MV-4-11 (cell line): Measurements from ENCODE around the gene RPL9.
A peak's percentile ranks its signal among the peaks of the same experiment; 100 is the strongest.
"Not testable (repeated sequence)": the region's sequence is repeated elsewhere in the genome, so short reads cannot be mapped to it uniquely, and the experiment has no call there.

Source experiments
- DNase-seq: peaks from one replicate; lab custom pipeline; 2025; lab: John Stamatoyannopoulos, UW

The RPL9 gene

DNA sequence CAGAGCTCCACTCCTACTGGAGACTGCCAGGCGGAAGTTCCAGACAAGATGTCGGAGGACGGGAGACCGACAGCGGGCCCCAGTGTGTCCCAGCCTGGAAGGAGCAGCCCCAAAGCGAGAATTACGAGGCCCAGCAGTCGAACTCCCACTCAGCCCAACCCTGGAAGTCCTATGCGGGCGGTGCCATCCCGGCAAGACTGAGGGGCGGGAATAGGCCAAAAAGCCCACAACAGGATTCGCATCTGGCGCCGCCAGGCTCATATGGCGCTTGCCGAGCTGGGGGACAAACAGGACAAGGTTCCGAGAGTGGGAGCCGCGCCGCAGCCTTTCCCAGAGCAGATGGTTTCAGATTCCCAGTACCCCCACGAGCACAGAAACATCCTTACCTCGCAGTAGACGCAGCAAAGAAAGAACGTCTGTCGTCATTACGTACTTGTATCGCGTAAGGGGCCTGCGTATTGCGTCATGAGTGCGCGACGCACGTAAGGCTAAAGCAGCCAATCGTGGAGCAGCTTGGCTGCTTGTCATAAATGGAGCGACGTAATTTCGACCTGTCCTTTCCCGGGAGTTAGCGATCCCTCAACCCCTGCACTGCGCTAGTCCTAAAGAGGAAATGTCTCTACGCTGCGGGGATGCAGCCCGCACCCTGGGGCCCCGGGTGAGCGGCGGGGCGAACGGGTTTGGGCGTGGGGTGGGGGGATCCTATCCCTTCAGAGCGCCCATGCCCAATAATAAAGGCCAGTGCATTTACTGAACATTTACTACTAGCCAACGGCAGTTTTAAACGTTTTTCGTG, at the start of gene RPL9, which contains the start of gene LIAS:
Gene RPL9 (minus strand): TSS at position 418 of the 796 bp plus-strand sequence. CDS start 483 bp downstream, outside the sequence.
Gene LIAS (plus strand): TSS at position 552 of the 796 bp plus-strand sequence. CDS start 62 bp downstream, at position 614.
- DNase-seq, result peak; percentile 99

DNA sequence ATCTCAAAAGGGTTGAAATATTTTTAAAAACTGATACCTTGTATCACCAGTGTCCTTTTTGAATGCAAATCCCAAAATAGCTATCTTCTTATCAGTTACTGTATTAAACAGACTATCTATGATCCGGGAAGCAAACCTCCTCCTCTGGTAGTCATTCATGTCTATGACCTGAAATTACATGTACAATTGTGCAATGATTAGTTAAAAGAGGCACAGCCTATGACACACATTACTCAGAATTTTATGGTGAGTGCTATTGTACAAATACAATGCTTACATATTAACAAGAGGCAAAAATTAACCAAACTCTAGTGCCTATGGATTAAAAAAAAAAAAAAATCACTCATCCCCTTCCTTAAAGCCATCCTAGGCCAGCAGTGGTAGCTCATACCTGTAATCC, 46.9 kb upstream of the RPL9 start:
- no peak for DNase-seq

DNA sequence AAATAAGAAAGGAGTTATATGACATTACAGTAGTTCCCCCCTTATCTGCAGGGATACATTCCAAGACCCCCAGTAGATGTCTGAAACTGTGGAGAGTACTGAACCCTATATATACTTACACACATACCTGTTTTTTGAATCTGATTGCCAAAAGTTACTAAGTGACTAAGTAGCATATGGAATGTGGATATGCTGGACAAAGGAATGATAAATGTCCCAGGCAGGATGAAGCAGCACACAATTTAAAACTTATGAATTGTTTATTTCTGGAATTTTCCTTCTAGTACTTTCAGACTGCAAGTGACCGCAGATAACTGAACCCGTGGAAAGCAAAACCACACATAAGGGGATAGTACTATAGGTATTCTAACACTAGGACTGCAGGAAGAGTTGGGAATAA, 45.8 kb upstream of the RPL9 start:
- no peak for DNase-seq

DNA sequence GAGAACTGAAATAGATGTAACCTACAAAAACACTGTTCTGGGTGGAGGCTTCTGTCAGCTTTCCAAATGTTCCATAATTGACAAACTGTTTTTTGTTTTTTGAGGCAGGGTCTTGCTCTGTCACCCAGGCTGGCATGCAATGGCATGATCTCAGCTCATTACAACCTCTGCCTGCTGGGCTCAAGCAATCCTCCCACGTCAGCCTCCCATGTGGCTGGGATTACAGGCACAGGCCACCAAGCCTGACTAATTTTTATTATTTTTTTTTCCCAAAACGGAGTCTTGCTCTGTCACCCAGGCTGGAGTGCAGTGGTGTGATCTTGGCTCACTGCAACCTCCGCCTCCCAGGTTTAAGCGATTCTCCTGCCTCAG, 43.9 kb upstream of the RPL9 start:
- DNase-seq, result not testable (repeated sequence)

GRCh38 chr4:39502019-39502663, 43.4 kb upstream of the RPL9 start:
- no peak for DNase-seq

DNA sequence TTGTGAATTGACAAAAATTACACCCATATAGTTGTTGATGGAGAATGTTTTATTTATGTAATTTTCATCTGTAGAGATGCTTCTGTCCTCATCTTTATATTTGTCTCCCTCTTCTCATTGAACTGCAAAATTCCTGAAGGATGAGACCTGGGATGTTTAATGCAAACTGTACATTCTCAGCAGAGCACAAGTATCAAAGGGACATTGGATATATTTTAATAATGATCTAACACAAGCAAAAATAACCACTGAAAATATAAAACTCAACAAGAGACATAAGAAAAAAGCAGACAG, 40.0 kb upstream of the RPL9 start:
- no peak for DNase-seq

- DNase-seq, result no peak
These were observed 39.4 kb upstream of the RPL9 start for GRCh38 chr4:39497909-39498726.

- no peak for DNase-seq
These were observed 36.9 kb upstream of the RPL9 start for GRCh38 chr4:39495446-39496213.

GRCh38 chr4:39494354-39494753, 35.6 kb upstream of the RPL9 start:
- DNase-seq, result no peak

- no peak for DNase-seq
These were observed 31.6 kb upstream of the RPL9 start for GRCh38 chr4:39490322-39490721.

DNA sequence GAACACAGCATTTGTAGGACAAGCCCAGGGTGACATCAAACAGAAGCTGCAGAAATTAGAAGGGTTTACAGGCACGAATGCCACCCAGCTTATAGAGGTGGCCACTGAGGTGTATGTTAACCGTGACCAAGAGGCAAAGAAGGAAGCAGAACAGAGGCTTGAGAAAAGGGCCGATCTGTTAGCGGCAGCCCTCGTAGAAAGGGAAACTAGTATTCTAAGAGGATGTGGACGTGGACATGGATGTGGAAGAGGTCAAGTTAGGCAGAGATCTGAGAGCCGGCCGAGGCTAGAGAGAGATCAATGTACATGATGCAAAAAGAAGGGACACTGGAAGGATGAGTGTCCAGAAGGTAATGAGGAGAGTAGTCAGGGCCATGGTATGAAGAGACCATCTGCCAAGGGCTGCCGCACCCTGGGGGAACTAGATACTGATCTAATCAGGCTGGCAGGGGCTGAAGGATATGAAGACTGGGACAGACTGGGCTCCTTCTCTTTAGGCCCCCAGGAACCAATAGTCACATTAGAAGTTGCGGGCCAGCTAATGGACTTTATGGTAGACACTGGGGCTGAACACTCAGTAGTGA, 27.6 kb upstream of the RPL9 start:
- peak; percentile 33 for DNase-seq

- DNase-seq, result peak; percentile 54
These were observed 26.0 kb upstream of the RPL9 start for GRCh38 chr4:39484582-39485272.

DNA sequence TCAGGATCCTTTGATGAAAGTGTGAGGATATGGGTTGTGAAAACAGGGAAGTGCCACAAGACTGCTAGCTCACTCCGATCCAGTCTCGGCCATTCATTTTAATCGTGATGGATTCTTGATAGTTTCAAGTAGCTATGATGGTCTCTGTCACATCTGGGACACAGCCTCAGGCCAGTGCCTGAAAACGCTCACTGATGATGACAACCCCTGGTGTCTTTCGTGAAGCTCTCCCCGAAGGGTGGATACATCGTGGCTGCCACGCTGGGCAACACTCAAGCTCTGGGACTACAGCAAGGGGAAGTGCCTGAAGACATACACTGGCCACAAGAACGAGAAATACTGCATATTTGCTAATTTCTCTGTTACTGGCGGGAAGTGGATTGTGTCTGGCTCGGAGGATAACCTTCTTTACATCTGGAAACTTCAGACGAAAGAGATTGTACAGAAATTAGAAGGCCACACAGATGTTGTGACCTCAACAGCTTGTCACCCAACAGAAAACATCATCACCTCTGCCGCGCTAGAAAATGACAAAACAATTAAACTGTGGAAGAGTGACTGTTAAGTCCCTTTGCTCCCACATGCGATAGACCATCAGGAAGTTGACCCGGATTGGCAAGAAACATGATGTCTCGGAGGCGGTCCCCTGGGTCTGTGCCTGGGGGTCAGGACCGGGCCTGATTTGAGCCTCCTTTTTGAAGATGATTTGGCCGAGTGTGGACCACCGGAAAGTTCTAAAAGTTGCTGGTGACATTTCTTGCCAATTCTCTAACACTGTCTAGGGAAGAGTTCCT, 22.4 kb upstream of the RPL9 start:
- DNase-seq, result peak; percentile 79

GRCh38 chr4:39480251-39480650, 21.5 kb upstream of the RPL9 start:
- no peak for DNase-seq

- no peak for DNase-seq
These were observed 17.6 kb upstream of the RPL9 start for GRCh38 chr4:39476187-39476895.

- no peak for DNase-seq
These were observed 13.7 kb upstream of the RPL9 start for GRCh38 chr4:39472396-39472795.

GRCh38 chr4:39470402-39470801, 11.7 kb upstream of the RPL9 start:
- DNase-seq, result no peak

DNA sequence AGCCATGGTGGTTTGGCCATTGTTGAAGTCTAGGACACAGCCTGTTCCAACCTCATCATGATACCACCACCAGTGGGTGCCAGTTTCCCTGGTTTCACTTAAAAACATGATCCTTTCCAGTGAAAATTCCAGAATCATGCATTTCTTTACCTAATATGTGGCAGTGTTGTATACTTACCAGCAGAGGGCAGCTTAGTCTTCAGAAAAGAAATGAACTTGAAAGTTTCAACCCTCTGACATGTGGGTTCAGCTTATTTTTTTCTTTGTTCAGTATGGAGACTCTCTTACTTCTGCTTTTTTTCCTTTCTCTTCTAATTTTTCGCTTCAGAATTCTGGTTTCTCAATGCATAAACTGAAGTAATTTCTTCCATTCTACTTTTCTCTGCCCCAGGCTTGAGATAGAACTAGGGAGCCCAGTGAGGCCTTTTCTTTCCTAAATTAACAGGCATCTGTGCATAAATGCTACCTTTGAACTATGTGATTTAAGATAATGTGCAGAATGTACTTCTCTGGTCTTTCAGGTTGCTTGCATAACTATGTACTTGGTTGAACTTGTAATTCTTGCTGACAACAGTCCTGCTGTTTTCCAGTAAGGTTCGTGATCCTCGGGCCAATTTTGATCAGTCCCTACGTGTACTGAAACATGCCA, 10.8 kb upstream of the RPL9 start:
- peak; percentile 92 for DNase-seq

GRCh38 chr4:39467464-39467863, 8.7 kb upstream of the RPL9 start:
- DNase-seq, result no peak
